Esophagus muscularis mucosa (tissue), 4 donors: ENCODE data around the gene KLF11. TPM values are rescaled to one million over a fixed set of nuclear protein-coding genes. Genes with fewer than 3 reads are reported as not detected.
"Not testable (repeated sequence)": the region's sequence is repeated elsewhere in the genome, so short reads cannot be mapped to it uniquely, and the experiment has no call there.

ENCODE experiments used
- DNase-seq: peaks from one replicate; pipeline ENCODE4 v3.0.0-alpha.2; 2017; ENCODE audit errors: extremely low spot score
- H3K27ac ChIP-seq, 4 donors: fragments of 200-600 bp; sonication (generic); replicated peaks in 1 of 4; 1 replicate in 3 of 4; 2 replicates in 1 of 4; pipeline ENCODE4 v1.5.1; 2016 to 2019; ENCODE audit warnings: mild to moderate bottlenecking in 1 of 4
- H3K27me3 ChIP-seq, 4 donors: fragments of 200-600 bp; sonication (generic); one replicate each; pipeline versions ENCODE4 v1.5.1 to v1.6.0; 2016 to 2019
- H3K36me3 ChIP-seq, 4 donors: fragments of 200-600 bp; sonication (generic); one replicate each; pipeline ENCODE4 v1.5.1; 2016 to 2019
- H3K4me1 ChIP-seq, 4 donors: fragments of 200-600 bp; sonication (generic); one replicate each; pipeline ENCODE4 v1.5.1; 2016 to 2019
- H3K4me3 ChIP-seq, 4 donors: fragments of 200-600 bp; sonication (generic); 1 replicate in 2 of 4; 2 replicates in 2 of 4; pipeline ENCODE4 v1.5.1; 2016 to 2019; ENCODE audit warnings: mild to moderate bottlenecking in 4 of 4, moderate library complexity in 1 of 4
- H3K9me3 ChIP-seq, 4 donors: fragments of 200-600 bp; sonication (generic); 1 replicate in 3 of 4; 2 replicates in 1 of 4; pipeline ENCODE4 v1.5.1; 2016 to 2019
- EP300 ChIP-seq: sonication (generic); formaldehyde crosslinking; IDR thresholded peaks from one replicate; pipeline ENCODE4 v1.6.1; 2017; ENCODE audit warnings: antibody characterized with exemption
- POLR2A ChIP-seq: fragments of 450-650 bp; IDR thresholded peaks from one replicate; pipeline ENCODE4 v1.6.1; 2017; ENCODE audit warnings: antibody characterized with exemption, moderate library complexity, mild to moderate bottlenecking, low read depth
- POLR2AphosphoS5 ChIP-seq, 2 donors: sonication (generic); formaldehyde crosslinking; IDR thresholded peaks; one replicate each; pipeline ENCODE4 v1.6.1; 2017; ENCODE audit warnings: antibody characterized with exemption in 2 of 2
- WGBS: methylation state at CpG from one replicate; pipeline ENCODE4 v1.1.5; 2018; 5-methylcytosine and 5-hydroxymethylcytosine counted together
- intact Hi-C: fragments of 100-400 bp; cut with DNase I; formaldehyde crosslinking; loops from one replicate; pipeline ENCODE4 v1.15.1; 2023
- total RNA-seq, 4 donors: library from RNA; depleted of rRNA; stranded (reverse); fragments of >200 nt; gene quantifications; one replicate each; pipeline versions ENCODE4 v1.1.0 to v1.2.1, GENCODE V29; 2016
- TF ChIP-seq, protein P1 (sequence below), 3 experiments: fragments of 200-600 bp in 2 of 3; fragments of 450-650 bp in 1 of 3; sonication (generic) in 2 of 3; IDR thresholded peaks; one replicate each; pipeline ENCODE4 v1.5.1; 2017 to 2019; ENCODE audit warnings: antibody characterized with exemption in 3 of 3, mild to moderate bottlenecking in 2 of 3, moderate library complexity in 1 of 3

Gene KLF11
- total RNA-seq, 4 donors from 2014 or later = 15.8 to 51.6 (median 33.9) TPM

DNA sequence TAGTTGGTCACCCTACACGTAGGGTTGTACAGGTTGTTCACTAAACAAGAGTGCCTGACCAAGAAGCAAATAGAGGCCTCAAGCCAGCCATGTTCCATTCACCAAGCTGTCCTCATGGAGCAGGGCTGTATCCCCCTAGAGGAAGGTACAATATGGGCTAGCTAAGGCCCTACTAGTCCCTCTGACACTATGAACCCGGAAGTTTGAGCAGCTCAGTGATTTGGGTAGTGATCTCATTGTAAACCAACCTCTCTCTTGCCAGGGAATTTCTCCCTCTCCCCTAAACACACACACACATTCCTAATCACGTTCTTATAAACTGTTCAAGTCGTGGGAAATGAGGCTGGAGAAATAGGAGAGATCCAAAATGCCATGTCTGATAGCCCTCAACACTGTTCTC lies 43.6 kb downstream of the KLF11 start:
- peaks cover 0 to 24% (median 4%) of the 10 kb centered on the region in 4 donors for H3K27me3 ChIP-seq
- H3K4me1 ChIP-seq = peaks cover 0 to 28% (median 25%) of the 10 kb centered on the region in 4 donors
- H3K27ac ChIP-seq = no peak overlapping the region
- H3K36me3 ChIP-seq = no peaks in the 10 kb centered on the region
- DNase-seq = no peak
- intact Hi-C loops = no loop called here
- TF ChIP-seq POLR2A = no peak
- TF ChIP-seq, protein P1, sequence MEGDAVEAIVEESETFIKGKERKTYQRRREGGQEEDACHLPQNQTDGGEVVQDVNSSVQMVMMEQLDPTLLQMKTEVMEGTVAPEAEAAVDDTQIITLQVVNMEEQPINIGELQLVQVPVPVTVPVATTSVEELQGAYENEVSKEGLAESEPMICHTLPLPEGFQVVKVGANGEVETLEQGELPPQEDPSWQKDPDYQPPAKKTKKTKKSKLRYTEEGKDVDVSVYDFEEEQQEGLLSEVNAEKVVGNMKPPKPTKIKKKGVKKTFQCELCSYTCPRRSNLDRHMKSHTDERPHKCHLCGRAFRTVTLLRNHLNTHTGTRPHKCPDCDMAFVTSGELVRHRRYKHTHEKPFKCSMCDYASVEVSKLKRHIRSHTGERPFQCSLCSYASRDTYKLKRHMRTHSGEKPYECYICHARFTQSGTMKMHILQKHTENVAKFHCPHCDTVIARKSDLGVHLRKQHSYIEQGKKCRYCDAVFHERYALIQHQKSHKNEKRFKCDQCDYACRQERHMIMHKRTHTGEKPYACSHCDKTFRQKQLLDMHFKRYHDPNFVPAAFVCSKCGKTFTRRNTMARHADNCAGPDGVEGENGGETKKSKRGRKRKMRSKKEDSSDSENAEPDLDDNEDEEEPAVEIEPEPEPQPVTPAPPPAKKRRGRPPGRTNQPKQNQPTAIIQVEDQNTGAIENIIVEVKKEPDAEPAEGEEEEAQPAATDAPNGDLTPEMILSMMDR (IDR thresholded peaks at IDR 0.05) = no peak
- TF ChIP-seq EP300 = no peak
- no peak for TF ChIP-seq POLR2AphosphoS5 (IDR thresholded peaks at IDR 0.05)
- no peaks in the 10 kb centered on the region for H3K9me3 ChIP-seq
- 60% methylated on average over 4 of the region's 4 CpGs for WGBS
- no peak overlapping the region for H3K4me3 ChIP-seq

DNA sequence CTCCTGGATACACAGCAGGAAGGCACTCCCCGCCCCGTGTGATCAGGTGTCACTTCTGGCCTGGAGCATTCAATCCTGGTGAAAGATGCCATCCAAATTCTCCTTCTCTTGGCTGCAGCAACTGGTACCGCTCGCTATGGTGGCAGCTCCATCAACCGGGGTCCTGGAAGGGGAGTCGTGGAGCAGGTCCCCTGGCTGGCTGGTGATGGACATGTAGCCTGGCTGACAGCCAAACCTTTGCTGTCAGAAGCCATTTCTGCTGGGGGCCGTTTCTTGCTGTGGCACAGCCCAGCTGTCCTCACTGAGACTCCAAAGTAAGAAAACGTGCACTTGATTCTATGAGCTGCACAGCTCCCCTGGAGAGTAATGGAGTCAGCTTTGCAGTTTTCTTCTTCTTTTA lies 44.0 kb downstream of the KLF11 start:
- 69% methylated on average over 7 of the region's 8 CpGs for WGBS
- intact Hi-C loops = no loop called here

DNA sequence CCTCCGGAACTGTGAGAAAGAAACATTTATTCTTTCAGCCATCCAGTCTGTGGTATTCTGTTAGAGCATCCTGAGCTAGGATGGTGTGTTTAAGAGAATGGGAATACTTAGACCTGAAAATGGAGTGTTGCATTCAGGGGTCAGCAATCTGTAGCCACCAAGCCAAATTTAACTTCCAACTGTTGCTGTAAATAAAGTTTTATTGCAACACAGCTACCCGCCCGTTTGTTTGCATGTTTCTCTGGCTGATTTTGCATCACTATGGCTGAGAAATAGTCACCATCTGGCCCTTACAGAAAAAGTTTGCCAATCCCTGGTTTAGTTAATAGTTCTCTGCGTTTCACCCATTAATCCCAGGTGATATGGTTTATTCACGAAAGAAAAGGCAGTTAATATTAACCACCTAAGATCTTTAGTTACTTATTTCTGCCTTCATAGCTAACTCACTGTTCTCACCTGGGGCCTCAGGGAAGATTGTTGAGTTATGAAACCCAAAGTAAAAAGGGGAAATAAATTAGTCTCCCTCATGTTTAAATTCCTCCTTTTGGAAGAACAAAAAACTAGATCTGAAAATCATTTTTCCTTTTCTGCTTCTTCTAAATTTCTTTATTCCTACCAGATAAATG lies 46.3 kb downstream of the KLF11 start:
- no peaks in the 10 kb centered on the region for H3K9me3 ChIP-seq
- H3K27me3 ChIP-seq = peaks cover 0 to 41% (median 4%) of the 10 kb centered on the region in 4 donors
- intact Hi-C loops = loop anchor here (10.0 kb wide), 1 partner anchor 275 kb away; no protein-coding TSS in a partner anchor
- H3K4me1 ChIP-seq = peaks cover 0 to 7% (median 7%) of the 10 kb centered on the region in 4 donors
- H3K4me3 ChIP-seq = no peak overlapping the region
- DNase-seq = no peak
- no peaks in the 10 kb centered on the region for H3K36me3 ChIP-seq
- WGBS = 54% methylated on average over 5 of the region's 5 CpGs
- H3K27ac ChIP-seq = no peak overlapping the region
- TF ChIP-seq POLR2A (no peak), POLR2AphosphoS5 (IDR thresholded peaks at IDR 0.05) (no peak), EP300 (no peak)
- TF ChIP-seq, protein P1 (IDR thresholded peaks at IDR 0.05) = no peak

More for the DNA sequence above, 44.0 kb downstream of the KLF11 start:
- Histone ChIP-seq H3K27me3 (peaks cover 0 to 25% (median 4%) of the 10 kb centered on the region in 4 donors), H3K9me3 (no peaks in the 10 kb centered on the region), H3K36me3 (no peaks in the 10 kb centered on the region), H3K4me1 (peaks cover 0 to 28% (median 25%) of the 10 kb centered on the region in 4 donors), H3K27ac (no peak overlapping the region), H3K4me3 (no peak overlapping the region)
- no peak for TF ChIP-seq POLR2AphosphoS5 (IDR thresholded peaks at IDR 0.05)
- no peak for TF ChIP-seq POLR2A
- TF ChIP-seq EP300 = no peak
- TF ChIP-seq, protein P1 (IDR thresholded peaks at IDR 0.05) = no peak
- no peak for DNase-seq

DNA sequence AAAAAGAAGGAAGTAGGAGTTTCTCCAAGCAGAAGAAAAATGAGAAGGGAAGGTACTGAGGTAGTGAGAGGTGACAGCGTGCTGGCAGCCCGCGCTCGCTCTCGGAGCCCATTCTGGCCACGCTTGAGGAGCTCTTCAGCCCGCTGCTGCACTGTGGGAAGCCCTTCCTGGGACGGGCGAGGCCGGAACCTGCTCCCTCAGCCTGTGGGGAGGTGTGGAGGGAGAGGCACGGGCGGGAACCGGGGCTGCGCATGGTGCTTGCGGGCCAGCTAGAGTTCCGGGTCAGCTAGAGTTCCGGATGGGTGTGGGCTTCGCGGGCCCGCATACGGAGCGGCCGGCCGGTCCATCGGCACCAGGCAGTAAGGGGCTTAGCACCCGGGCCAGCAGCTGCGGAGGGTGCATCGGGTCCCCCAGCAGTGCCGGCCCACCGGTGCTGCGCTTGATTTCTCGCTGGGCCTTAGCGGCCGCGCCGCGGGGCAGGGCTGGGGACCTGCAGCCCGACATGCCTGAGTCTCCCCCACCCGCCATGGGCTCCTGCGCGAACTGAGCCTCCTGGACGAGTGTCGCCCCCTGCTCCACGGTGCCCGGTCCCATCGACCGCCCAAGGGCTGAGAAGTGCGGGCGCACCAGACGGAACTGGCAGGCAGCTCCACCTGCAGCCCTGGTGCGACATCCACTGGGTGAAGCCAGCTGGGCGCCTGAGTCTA lies 48.0 kb downstream of the KLF11 start:
- no peak for DNase-seq
- Histone ChIP-seq H3K27me3 (peaks cover 0 to 41% (median 4%) of the 10 kb centered on the region in 4 donors), H3K4me1 (peaks cover 0 to 7% (median 7%) of the 10 kb centered on the region in 4 donors), H3K4me3 (peak overlapping the region; percentile 44 to 57 (median 47)), H3K9me3 (no peaks in the 10 kb centered on the region), H3K27ac (no peak overlapping the region), H3K36me3 (no peaks in the 10 kb centered on the region)
- TF ChIP-seq POLR2A = no peak
- TF ChIP-seq POLR2AphosphoS5 (IDR thresholded peaks at IDR 0.05) = no peak
- no peak for TF ChIP-seq EP300
- TF ChIP-seq, protein P1 (IDR thresholded peaks at IDR 0.05) = no peak
- 35% methylated on average over 24 of the region's 52 CpGs for WGBS
- intact Hi-C loops = loop anchor here (10.0 kb wide), 1 partner anchor 277 kb away; no protein-coding TSS in a partner anchor

DNA sequence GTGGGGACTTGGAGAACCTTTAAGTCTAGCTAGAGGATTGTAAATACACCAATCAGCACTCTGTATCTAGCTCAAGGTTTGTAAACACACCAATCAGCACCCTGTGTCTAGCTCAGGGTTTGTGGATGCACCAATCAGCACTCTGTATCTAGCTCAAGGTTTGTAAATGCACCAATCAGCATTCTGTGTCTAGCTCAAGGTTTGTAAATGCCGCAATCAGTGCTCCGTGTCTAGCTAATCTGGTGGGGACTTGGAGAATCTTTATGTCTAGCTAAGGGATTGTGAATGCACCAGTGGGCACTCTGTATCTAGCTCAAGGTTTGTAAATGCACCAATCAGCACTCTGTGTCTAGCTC lies 48.5 kb downstream of the KLF11 start:
- WGBS = 100% methylated on average over 2 of the region's 2 CpGs
- DNase-seq, H3K9me3 ChIP-seq, H3K36me3 ChIP-seq, H3K4me1 ChIP-seq, H3K27ac ChIP-seq: not testable (repeated sequence)
- intact Hi-C loops = loop anchor here (10.0 kb wide), 1 partner anchor 277 kb away; no protein-coding TSS in a partner anchor
- H3K4me3 ChIP-seq = peak overlapping the region in 2 of 4 donors; percentile 45 to 49
- H3K27me3 ChIP-seq = peaks cover 0 to 41% (median 4%) of the 10 kb centered on the region in 4 donors
